Measurements from ENCODE around the gene CPEB1. TPM values are rescaled to one million over a fixed set of nuclear protein-coding genes. Genes with fewer than 3 reads are reported as not detected.
"Not testable (repeated sequence)": the region's sequence is repeated elsewhere in the genome, so short reads cannot be mapped to it uniquely, and the experiment has no call there.

CPEB1 gene
- total and polyA plus RNA-seq, 2 experiments from 2014 or later: 4.1 to 9.4 TPM

GRCh38 chr15:82535566-82536408 lies 111.4 kb downstream of the CPEB1 start:
- peaks cover 83% of the 10 kb centered on the region for H3K36me3 Mint-ChIP-seq (ENCODE audit: low read depth)
- DNase-seq (ENCODE audit: low spot score) (no peak), ATAC-seq (no peak)

GRCh38 chr15:82535151-82535550 lies 112.0 kb downstream of the CPEB1 start:
- H3K9me3 Mint-ChIP-seq; H3K27me3 ChIP-seq (ENCODE audit: insufficient read depth); DNase-seq (ENCODE audit: low spot score); H3K27ac Mint-ChIP-seq; H3K4me3 ChIP-seq; ATAC-seq; H3K4me2 ChIP-seq; H3K9me2 ChIP-seq (ENCODE audit: insufficient read depth); H3K4me3 Mint-ChIP-seq; H2AFZ ChIP-seq: not testable (repeated sequence)
- Histone ChIP-seq H3K4me1 (ENCODE audit: insufficient read depth) (peaks cover 17% of the 10 kb centered on the region), H3K79me2 (replicated peaks; ENCODE audit: insufficient read depth) (peaks cover 36% of the 10 kb centered on the region), H4K20me1 (replicated peaks; ENCODE audit: insufficient read depth) (peaks cover 42% of the 10 kb centered on the region), H3K27ac (ENCODE audit: low read depth) (peak overlapping the region; percentile 93), H3K36me3 (ENCODE audit: insufficient read depth) (peaks cover 54% of the 10 kb centered on the region), H3F3A (replicated peaks; ENCODE audit: low read depth) (peaks cover 65% of the 10 kb centered on the region)
- H3K36me3 Mint-ChIP-seq (ENCODE audit: low read depth): peaks cover 78% of the 10 kb centered on the region
- H3K4me1 Mint-ChIP-seq: peaks cover 22% of the 10 kb centered on the region
- peaks cover 26% of the 10 kb centered on the region for H3K27me3 Mint-ChIP-seq (ENCODE audit: insufficient read depth, low read depth, poor library complexity)

More at GRCh38 chr15:82535566-82536408, 111.4 kb downstream of the CPEB1 start:
- peaks cover 17% of the 10 kb centered on the region for H3K4me1 ChIP-seq (ENCODE audit: insufficient read depth)
- H3K4me3 Mint-ChIP-seq: no peak overlapping the region
- peaks cover 6% of the 10 kb centered on the region; the same call in 2 of the 3 replicates for H3K9me3 Mint-ChIP-seq
- no peaks in the 10 kb centered on the region for H3K9me2 ChIP-seq (ENCODE audit: insufficient read depth)
- H3K79me2 ChIP-seq (replicated peaks; ENCODE audit: insufficient read depth): peaks cover 37% of the 10 kb centered on the region
- peaks cover 42% of the 10 kb centered on the region for H4K20me1 ChIP-seq (replicated peaks; ENCODE audit: insufficient read depth)
- peaks cover 66% of the 10 kb centered on the region for H3F3A ChIP-seq (replicated peaks; ENCODE audit: low read depth)
- H3K4me3 ChIP-seq: no peak overlapping the region
- H2AFZ ChIP-seq: no peak overlapping the region
- H3K27me3 Mint-ChIP-seq (ENCODE audit: insufficient read depth, low read depth, poor library complexity): peaks cover 25% of the 10 kb centered on the region
- TF ChIP-seq POLR2AphosphoS5 (IDR thresholded peaks at IDR 0.05; ENCODE audit: low read depth) (no peak; the same call in none of the 2 replicates), ETS1 (IDR thresholded peaks at IDR 0.05) (no peak), ZNF114 (CRISPR knock-in tag; IDR thresholded peaks at IDR 0.05) (no peak), CREB1 (CRISPR knock-in tag; IDR thresholded peaks at IDR 0.05; ENCODE audit: low read depth) (no peak), CTCF (conservative IDR thresholded peaks at IDR 0.05; ENCODE audit: low read depth in 2 of 2) (no peak)
- no peaks in the 10 kb centered on the region for H3K27me3 ChIP-seq (ENCODE audit: insufficient read depth)
- H3K4me1 Mint-ChIP-seq: peaks cover 20% of the 10 kb centered on the region
- peak overlapping the region; percentile 88; the same call in 1 of the 2 replicates for H3K27ac Mint-ChIP-seq
- H3K36me3 ChIP-seq (ENCODE audit: insufficient read depth): peaks cover 54% of the 10 kb centered on the region
- H3K27ac ChIP-seq (ENCODE audit: low read depth): peak overlapping the region; percentile 93
- no peak overlapping the region for H3K4me2 ChIP-seq

- peaks cover 22% of the 10 kb centered on the region for H3K4me1 Mint-ChIP-seq
- peaks cover 22% of the 10 kb centered on the region for H3K27me3 Mint-ChIP-seq (ENCODE audit: insufficient read depth, low read depth, poor library complexity)
- H3K9me3 Mint-ChIP-seq; H3K4me2 ChIP-seq; DNase-seq (ENCODE audit: low spot score); H3K4me3 Mint-ChIP-seq; H3K27me3 ChIP-seq (ENCODE audit: insufficient read depth); H2AFZ ChIP-seq; H3K27ac Mint-ChIP-seq; H3K9me2 ChIP-seq (ENCODE audit: insufficient read depth); ATAC-seq; H3K27ac ChIP-seq (ENCODE audit: low read depth); H3K4me3 ChIP-seq: not testable (repeated sequence)
- Histone ChIP-seq H4K20me1 (replicated peaks; ENCODE audit: insufficient read depth) (peaks cover 40% of the 10 kb centered on the region), H3K79me2 (replicated peaks; ENCODE audit: insufficient read depth) (peaks cover 29% of the 10 kb centered on the region), H3K4me1 (ENCODE audit: insufficient read depth) (peaks cover 17% of the 10 kb centered on the region), H3F3A (replicated peaks; ENCODE audit: low read depth) (peaks cover 61% of the 10 kb centered on the region), H3K36me3 (ENCODE audit: insufficient read depth) (peaks cover 54% of the 10 kb centered on the region)
- peaks cover 71% of the 10 kb centered on the region for H3K36me3 Mint-ChIP-seq (ENCODE audit: low read depth)
Observed at GRCh38 chr15:82534457-82534861, 112.7 kb downstream of the CPEB1 start.
